ENCODE results near the gene EMC6.

GRCh38 chr17:3641014-3641413, 27.6 kb upstream of the EMC6 start:
- no peak for TF ChIP-seq TAF1 (IDR thresholded peaks at IDR 0.05; ENCODE audit: borderline replicate concordance, low read depth, low read length)
- no peak for TF ChIP-seq POLR2A (IDR thresholded peaks at IDR 0.05; ENCODE audit: low read depth, low read length)

All from GM12892 (cell line).